Measurements from ENCODE around the gene NCS1.

The NCS1 gene

GRCh38 chr9:130196643-130197042, 24.4 kb downstream of the NCS1 start:
- peak; percentile 10 for DNase-seq

GRCh38 chr9:130197386-130197785, 25.2 kb downstream of the NCS1 start:
- DNase-seq, result no peak

GRCh38 chr9:130197888-130198287, 25.7 kb downstream of the NCS1 start:
- DNase-seq, result no peak

GRCh38 chr9:130198501-130199179, 26.4 kb downstream of the NCS1 start:
- no peak for DNase-seq

GRCh38 chr9:130199605-130200004, 27.4 kb downstream of the NCS1 start:
- no peak for DNase-seq

- DNase-seq, result no peak
Measured at GRCh38 chr9:130200038-130200849, 28.0 kb downstream of the NCS1 start.

- DNase-seq, result no peak
Measured at GRCh38 chr9:130201399-130201873, 29.2 kb downstream of the NCS1 start.

GRCh38 chr9:130201974-130202373, 29.8 kb downstream of the NCS1 start:
- no peak for DNase-seq

GRCh38 chr9:130204341-130204740, 32.1 kb downstream of the NCS1 start:
- DNase-seq, result no peak

- DNase-seq, result no peak
Measured at GRCh38 chr9:130204959-130205358, 32.8 kb downstream of the NCS1 start.

- DNase-seq, result no peak
Measured at GRCh38 chr9:130205912-130206311, 33.7 kb downstream of the NCS1 start.

- no peak for DNase-seq
Measured at GRCh38 chr9:130206579-130206978, 34.4 kb downstream of the NCS1 start.

GRCh38 chr9:130207241-130207992, 35.2 kb downstream of the NCS1 start:
- no peak for DNase-seq

GRCh38 chr9:130208600-130209347, 36.6 kb downstream of the NCS1 start:
- no peak for DNase-seq

- DNase-seq, result no peak
Measured at GRCh38 chr9:130209422-130209821, 37.2 kb downstream of the NCS1 start.

GRCh38 chr9:130211548-130212226, 39.5 kb downstream of the NCS1 start:
- no peak for DNase-seq

GRCh38 chr9:130212543-130213297, 40.5 kb downstream of the NCS1 start:
- no peak for DNase-seq

- no peak for DNase-seq
Measured at GRCh38 chr9:130213911-130214761, 41.9 kb downstream of the NCS1 start.

GRCh38 chr9:130214776-130215340, 42.7 kb downstream of the NCS1 start:
- DNase-seq, result no peak
